GM19468 (cell line): ENCODE results near the gene MIB2.

Experiments used
- ATAC-seq: cut with Tn5 transposase; IDR thresholded peaks from one replicate; pipeline ENCODE4 v1.9.1; 2021; ENCODE audit warnings: mild to moderate bottlenecking, moderate library complexity, moderate number of reproducible peaks; ENCODE audit not compliant: unreplicated experiment; ENCODE audit errors: extremely low read depth

The MIB2 gene

DNA sequence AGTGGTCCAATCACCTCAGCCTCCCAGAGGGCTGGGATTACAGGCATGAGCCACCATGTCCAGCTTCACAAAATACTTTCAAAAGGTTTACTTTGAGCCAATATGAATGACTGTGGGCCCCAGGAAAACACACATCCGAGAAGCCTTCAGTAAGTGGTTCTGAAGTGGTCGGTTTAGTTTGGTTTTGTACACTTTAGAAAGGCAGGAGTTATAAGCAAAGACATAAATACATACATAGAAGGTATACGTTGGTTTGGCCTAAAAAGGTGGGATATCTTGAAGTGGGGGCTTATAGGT lies 3.2 kb upstream of the MIB2 start:
- no peak for ATAC-seq

DNA sequence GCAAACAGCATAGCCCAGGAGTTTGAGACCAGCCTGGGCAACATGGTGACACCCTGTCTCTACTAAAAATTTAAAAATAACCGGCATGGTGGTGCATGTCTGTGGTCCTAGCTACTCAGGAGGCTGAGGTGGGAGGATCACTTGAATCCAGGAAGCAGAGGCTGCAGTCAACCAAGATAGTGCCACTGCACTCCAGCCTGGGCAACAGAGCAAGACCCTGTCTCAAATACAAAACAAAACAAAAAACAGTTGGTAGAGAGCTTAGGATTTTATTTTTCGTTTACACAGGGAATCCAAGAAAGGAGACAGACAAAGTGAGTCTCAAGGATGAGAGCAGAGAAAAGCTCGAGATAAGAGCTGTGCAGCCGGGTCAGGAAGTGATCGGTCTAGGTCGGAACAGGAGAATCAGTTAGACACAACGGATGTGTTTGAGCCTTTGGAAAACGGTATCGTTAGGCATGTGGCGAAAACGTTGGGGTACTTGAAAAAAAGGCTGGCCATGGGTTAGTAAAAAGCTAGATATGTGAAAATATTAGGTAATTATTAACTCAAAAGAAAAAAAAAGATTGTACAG lies 1.7 kb upstream of the MIB2 start:
- no peak for ATAC-seq

DNA sequence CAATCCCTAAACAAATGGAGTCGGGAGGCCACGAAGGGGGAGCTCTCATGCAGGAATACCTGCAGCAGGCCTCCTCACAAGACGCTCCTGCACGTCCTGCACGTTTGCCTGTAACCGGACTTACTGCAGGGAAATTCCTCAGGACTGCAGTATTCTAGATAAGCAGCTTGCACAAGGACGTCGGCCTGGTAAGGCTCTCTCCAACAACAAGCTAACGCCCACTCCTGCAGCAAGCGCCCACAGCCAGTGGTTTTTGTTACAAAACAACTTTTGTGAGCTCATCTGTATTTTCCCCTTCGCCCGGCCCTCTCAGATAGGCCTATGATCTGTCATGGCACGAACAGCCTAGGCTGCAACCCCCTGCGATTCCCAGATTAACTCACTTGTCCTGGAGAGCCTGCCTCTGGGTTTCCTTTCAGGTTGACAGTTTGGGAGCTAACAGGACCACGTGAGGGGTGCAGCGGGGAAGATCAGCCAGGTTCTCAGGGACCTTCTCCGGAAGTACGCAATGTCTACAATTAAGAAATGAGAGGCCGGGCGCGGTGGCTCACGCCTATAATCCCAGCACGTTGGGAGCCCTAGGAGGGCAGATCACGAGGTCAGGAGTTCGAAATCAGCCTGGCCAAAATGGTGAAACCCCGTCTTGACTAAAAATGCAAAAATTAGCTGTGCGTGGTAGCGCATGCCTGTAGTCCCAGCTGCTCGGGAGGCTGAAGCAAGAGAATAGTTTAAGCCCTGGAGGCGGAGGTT lies 921 bp upstream of the MIB2 start:
- no peak for ATAC-seq

DNA sequence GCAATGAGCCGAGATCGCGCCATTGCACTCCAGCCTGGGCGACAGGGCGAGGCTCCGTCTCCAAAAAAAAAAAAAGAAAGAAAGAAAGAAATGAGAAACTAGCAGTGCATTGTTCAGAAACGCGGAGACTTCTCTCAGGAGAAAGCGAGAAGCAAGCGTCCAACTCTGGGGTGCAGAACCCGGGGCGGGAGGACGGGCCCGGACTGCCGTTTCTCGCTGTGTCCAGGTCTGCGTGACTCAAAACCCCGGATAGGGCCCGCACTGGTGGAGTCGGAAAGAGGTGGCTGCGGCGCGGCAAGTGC lies 395 bp upstream of the MIB2 start:
- ATAC-seq = no peak

DNA sequence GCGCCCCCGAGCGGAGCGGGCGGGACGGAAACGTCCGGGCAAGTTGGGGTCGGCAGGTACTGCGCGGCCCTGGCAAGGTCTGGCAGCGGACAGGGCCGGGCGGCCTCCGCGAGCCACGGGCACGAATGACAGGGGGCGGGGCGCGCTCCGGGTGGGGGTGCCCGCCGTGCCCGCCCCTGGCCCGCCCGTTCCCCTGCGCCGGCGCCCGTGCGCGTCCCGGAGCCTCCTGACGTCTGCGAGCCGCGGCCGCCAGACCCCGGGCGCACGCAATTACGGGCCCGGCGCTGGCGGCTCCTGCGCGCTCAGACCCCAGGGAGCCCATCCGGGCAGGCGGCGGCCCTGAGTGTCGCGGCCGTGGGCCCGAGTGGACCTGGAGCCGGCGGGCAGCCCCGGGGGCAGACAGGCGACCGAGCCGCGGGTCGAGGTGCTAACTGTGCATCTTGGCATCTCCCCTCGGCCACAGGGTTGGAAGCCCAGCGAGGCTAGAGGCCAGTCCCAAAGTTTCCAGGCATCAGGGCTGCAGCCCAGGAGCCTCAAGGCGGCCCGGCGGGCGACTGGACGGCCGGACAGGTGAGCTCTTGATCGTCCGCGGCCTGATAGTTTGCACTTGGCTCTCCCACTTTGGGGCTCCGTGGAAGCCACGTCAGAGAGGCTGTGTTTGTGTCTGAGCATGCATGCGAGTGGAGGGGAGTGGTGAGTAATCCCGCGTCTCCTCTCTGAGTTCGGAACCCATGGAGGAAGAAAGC lies 918 bp downstream of the MIB2 start:
- ATAC-seq = no peak

DNA sequence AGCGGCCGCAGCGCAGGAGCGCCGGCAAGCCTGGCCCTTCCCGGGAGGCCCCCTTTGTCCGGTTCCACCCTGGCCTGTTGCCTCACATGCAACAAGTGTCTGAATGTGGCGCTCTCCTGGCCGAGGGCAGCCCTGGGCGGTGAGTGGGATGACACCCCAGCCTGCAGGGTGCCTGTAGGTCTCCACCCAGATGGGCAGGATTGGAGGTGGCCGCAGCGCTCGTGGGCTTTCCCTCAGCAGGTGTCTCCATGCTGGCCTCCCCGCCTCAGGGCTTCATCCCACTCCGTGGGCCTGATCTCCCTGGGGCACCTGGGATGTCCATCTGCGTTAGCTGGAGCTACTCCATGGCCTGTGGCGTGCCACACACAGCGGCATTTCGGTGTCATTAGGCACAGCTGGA lies 1.5 kb downstream of the MIB2 start:
- ATAC-seq = no peak

DNA sequence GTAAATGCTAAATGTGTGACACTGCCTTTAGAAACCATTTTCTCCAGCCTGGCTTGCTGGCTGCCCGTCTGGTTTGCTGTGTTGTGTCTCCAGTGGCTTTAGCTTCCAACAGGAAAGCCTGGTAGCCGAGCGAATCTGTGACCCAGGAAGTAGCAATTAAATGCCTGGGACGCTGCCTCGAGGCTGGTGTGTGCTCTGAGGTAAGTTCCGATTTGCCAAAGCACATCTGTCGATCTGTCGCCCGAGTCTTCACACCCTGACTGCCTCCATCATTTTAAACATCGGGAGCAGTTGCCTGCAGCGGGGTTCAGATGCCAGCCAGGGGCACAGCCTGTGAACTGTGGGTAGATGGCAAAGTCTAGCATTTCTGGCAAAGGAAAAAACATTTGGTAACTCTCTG lies 2.2 kb downstream of the MIB2 start:
- no peak for ATAC-seq

DNA sequence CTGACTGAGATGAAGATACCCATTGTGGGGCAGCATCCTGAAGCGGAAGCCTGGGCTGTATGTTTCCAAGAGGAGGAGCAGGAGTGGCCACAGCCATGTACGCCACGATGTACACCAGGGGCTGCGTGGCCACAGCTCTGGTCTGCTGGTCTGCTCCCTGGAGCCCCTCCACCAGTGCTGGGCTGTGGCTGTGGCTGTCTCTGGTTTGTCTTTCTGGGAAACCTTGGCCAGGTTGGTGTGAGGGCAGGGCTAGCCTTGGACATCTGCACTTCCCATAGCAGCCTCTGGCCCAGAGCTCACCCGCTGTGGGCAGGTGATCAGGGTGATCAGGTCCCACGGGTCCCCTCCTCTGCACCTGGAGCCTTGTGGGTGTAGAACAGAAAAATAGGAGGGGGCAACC lies 2.6 kb downstream of the MIB2 start:
- no peak for ATAC-seq

DNA sequence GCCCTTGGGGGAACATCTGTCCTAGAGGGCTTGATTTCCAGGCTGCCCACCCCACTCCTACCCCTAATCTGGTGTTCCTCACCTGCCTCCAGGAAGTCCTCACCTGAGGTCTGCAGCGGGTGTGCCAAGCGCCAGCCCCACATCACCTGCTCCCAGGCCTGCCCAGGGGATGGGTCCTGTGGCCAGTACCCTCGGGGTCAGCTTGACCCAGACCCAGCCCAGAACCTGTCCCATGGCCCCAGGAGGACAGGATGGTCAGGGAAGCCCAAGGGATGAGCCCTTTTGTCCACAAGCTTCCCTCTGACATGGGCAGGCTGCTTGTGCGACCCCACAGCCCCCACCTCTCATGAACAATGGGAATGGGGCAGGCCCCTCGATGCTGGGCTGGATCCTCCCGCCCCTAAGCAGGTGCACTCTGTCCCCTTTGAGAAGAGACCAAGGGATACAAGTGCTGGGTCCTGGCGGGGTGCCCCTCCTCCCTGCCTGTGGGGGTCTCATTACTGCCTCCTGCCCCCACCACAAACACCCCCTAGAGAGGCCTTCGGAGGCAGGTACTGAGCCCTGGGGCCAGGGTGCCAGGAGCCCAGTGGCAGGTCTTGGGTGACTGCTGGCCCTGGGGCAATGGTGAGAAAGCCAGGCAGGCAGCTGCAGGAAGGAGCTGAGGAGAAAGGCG lies 3.2 kb downstream of the MIB2 start:
- ATAC-seq = no peak

DNA sequence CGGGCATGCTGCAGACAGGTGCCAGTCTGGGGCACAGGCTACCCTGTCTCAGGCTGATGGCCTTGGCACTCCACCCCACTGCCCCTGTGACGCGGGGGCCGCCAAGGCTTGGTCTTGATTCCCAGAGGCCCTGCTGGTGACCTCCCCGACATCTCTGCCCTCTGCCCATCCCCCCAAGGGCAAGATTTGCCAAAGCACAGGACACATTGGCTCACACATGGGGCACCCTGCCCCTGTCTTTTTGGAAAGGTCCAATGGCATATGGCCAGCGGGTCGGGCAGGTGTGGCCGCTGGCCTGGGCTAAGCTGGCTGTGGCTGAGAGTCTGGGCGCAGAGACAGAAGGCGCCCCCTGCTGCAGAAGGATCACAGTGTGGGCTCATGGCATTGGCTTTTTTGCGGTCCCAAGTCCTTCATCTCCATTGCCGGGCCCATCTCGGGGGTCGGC lies 4.6 kb downstream of the MIB2 start:
- no peak for ATAC-seq

DNA sequence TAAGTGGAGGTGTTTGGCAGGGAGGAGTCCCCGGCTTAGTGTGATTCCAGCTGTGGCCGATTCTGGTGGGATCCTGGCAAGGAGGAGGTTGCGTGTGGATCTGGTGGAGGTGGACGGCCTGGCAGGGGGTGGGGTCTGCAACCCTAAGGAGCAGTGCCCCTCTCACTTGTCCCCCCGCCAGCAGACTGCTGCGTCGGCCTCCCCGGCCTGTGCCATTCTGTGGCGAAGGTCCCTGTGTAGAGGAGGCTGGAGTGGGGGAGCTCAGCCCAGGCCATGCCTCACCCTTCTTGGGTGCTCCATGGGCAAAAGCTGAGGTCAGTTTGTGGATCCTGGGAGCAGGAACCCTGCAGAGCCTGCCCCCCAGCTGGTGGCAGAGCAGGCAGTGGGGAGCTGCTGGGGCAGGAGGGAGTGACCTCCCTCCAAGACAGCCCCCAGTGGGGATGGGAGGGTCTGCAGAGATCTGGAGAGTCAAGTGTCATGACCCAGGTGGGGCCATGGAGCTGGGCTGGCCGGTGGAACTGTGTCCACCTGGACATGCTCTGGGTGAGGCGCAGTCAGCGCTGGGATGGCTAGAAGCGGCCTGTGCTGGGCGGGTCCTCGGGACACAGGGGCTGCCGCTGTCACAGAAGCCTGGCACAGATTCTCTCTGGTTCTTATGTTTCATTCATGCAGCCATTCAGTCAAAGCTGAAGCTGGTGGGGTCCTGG lies 5.3 kb downstream of the MIB2 start:
- ATAC-seq = no peak

DNA sequence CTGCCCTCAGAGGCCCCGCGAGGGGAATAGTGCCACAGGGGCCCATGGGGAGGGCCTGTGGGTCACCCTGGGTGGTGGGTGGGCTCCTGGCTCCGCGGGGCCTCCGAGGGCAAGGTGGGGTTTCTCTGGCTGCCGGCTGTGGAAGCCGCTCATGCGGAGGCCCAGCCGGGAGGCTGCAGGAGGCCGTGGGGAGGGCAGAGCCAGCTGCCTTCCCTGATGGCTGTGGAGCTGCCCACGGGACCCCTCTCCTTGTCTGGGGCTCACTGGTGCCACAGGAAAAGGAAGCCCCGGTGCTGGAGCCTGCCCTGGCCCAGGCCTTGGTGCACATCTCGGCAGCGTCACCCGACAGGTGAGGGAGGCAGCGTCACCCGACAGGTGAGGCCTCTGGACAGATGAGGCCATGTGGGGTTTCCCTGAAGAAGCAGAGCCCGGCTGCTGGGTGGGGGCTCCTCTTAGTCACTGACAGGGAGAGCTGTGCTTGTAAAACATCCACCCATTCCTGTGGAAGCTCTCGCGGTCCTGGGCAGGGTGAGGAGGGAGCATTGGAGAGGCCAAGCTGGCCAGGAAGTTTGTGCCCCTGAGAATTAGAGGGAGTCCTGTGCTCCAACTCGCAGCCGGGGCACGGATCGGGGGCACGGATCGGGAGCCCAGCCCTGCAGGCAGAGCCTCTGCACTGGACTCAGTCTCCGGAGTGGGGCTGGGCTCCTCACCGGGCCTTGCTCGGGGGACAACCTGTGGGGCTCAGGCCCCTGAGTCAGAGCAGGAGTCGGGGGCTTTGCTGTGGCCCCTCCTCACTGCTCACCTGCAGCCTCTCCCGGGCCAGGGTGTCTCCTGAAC lies 6.1 kb downstream of the MIB2 start:
- no peak for ATAC-seq

DNA sequence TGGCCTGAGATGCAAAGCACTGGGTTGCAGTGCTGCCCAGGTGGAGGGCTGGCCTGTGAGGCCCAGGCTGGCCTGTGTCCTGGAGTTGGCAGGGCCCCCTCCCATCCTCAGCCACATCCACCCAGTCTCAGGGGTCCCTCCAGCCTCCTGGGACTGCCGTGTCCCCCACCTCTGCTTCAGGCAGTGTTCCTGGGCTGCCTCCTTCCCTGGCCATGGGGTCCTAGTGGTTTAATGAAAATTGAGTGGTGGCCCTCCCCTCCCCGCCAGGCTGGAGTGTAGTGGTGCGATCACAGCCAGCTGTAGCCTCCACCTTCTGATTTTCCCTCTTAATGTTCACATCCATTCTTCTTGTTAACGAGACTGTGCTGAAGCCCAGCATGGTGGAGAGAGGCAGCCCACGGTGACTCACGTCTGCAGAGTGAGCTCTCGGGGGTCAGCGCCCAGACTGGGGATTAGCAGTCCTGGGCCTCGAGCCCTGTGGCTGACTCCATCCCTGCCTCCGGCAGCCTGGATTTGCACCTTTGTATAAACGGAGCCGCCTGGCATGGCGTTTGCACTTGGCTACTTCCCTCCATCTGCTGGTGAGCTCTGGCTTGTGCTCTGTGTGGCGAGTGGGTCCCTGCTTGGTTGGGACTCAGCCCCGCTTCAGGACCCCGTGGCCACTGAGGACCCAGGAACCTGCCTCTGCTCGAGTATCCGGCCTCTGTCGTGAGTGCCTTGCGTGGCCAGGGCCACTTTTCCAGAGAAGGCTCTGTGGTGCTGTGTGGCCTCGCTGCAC lies 6.9 kb downstream of the MIB2 start:
- ATAC-seq = no peak

DNA sequence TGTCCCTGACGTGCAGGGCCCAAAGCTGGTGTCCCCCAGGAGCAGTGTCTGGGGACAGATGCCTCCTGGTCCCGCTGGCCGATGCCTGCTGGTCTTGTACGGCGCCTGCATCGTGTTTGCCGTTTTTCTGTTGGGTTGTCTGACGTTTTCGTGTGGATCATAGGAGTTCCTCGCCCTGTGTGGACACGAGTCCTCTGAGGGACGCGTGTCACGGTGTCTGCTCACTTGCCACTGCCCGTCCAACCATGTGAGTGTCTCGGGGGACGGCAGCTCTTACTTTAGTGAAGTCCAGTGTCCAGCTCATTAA lies 7.4 kb downstream of the MIB2 start:
- ATAC-seq = no peak

DNA sequence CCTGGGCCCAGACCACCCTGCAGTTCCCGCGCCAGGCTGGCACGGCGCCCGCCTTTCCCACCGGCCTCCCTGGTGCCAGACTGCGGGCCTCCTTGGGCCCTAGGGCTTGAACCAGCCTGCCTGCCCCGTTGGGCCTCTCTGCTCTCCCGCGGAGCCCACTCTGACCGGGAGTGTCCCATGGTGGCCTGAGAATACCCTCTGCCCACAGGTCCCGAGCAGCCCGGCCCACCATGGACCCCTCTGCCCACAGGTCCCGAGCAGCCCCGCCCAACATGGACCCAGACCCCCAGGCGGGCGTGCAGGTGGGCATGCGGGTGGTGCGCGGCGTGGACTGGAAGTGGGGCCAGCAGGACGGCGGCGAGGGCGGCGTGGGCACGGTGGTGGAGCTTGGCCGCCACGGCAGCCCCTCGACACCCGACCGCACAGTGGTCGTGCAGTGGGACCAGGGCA lies 7.9 kb downstream of the MIB2 start:
- no peak for ATAC-seq

DNA sequence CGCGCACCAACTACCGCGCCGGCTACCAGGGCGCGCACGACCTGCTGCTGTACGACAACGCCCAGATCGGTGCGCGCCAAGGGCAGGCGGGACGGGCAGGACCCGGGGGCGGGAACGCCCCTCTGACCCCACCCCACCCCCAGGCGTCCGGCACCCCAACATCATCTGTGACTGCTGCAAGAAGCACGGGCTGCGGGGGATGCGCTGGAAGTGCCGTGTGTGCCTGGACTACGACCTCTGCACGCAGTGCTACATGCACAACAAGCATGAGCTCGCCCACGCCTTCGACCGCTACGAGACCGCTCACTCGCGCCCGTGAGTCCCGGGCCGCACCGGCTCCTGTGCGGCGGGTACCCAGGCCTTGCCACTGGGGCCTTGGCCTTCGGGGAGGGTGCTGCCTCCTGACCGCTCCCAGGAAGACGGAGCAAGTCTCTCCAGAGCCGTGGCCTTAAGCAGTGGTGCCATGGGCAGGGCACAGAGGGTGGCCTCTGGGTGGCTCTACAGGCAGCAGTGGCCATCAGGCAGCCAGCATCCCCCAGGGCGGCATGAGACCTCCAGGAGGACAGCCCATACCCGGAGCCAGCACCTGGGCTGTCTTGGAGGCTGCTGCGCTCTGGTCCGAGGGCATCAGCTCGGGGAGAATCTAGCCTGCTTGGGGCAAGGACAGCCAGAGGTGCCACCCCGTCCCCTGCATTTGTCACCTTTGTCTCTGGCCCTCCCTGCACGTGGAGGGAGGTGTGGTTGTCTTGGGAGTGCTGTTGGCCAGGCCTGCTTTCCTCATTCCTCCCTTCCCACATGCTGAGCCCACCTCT lies 8.5 kb downstream of the MIB2 start:
- no peak for ATAC-seq

DNA sequence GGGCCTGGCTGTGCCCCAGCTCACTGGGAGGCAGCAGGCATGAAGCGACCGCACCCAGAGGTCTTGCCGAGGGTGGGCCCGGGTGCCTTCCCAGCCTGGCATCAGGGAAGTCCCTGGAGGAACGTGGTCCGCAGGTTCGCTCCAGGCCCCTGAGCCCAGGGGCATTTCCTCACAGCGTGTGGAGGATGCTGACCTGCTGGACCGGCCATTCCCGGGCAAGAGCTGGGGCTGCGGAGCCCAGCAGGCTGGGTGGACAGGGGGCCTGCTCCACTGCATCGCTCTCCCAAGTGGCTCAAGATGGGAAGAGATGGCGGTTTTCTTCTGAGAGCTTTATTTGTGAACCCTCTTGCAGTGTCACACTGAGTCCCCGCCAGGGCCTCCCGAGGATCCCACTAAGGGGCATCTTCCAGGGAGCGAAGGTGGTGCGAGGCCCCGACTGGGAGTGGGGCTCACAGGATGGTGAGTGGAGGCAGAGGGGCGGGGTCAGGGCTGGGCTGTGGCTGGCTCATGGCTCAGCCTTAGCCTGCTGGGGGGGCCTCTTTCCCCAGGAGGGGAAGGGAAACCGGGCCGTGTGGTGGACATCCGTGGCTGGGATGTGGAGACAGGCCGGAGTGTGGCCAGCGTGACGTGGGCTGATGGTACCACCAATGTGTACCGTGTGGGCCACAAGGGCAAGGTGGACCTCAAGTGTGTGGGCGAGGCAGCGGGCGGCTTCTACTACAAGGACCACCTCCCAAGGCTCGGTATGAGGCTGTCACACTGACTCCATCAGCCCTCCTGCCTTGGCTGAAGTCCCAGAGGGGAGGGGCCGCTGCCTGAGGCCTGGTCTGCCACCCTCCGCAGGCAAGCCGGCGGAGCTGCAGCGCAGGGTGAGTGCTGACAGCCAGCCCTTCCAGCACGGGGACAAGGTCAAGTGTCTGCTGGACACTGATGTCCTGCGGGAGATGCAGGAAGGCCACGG lies 9.4 kb downstream of the MIB2 start:
- ATAC-seq = no peak
